Astrocyte (in vitro differentiated cells and primary cell): ENCODE results near the gene ZNF593OS. TPM values are rescaled to one million over a fixed set of nuclear protein-coding genes. Genes with fewer than 3 reads are reported as not detected.

Source experiments
- DNase-seq: peaks from one replicate; pipeline ENCODE4 v3.0.0-alpha.2; 2010; ENCODE audit warnings: low read depth
- FAIRE-seq: peaks from 2 replicates; lab custom pipeline; 2011; peaks lifted over from hg19 to GRCh38; lab: Jason Lieb, UNC
- H2AFZ ChIP-seq: 2 replicates; pipeline ENCODE4 v1.6.0; 2012; ENCODE audit warnings: low read depth, low read length, inconsistent platforms
- H3K27ac ChIP-seq: 2 replicates; pipeline ENCODE4 v1.5.1; 2011; ENCODE audit warnings: low read depth, low read length, inconsistent platforms
- H3K27me3 ChIP-seq: 2 replicates; pipeline ENCODE4 v1.6.0; 2011; ENCODE audit warnings: low read length, inconsistent platforms; ENCODE audit not compliant: insufficient read depth
- H3K36me3 ChIP-seq: 2 replicates; pipeline ENCODE4 v1.5.1; 2011; ENCODE audit warnings: low read length, inconsistent platforms; ENCODE audit not compliant: insufficient read depth
- H3K4me1 ChIP-seq: 2 replicates; pipeline ENCODE4 v1.5.1; 2011; ENCODE audit warnings: low read length, inconsistent platforms; ENCODE audit not compliant: insufficient read depth
- H3K4me2 ChIP-seq: 2 replicates; pipeline ENCODE4 v1.6.0; 2012; ENCODE audit warnings: low read length, inconsistent platforms
- H3K4me3 ChIP-seq: 2 replicates; pipeline ENCODE4 v1.5.1; 2011; ENCODE audit warnings: low read depth, mild to moderate bottlenecking, low read length, inconsistent platforms; ENCODE audit not compliant: insufficient read depth
- H3K79me2 ChIP-seq: 2 replicates; pipeline ENCODE4 v1.6.0; 2012; ENCODE audit warnings: mild to moderate bottlenecking, low read length, inconsistent platforms; ENCODE audit not compliant: insufficient read depth
- H3K9ac ChIP-seq: 2 replicates; pipeline ENCODE4 v1.6.0; 2012; ENCODE audit warnings: mild to moderate bottlenecking, low read length, inconsistent platforms
- H3K9me3 ChIP-seq: 2 replicates; pipeline ENCODE4 v1.5.1; 2012; ENCODE audit warnings: low read depth, mild to moderate bottlenecking, low read length, inconsistent platforms; ENCODE audit not compliant: insufficient read depth
- H4K20me1 ChIP-seq: 2 replicates; pipeline ENCODE4 v1.6.0; 2012; ENCODE audit warnings: low read length, inconsistent platforms; ENCODE audit not compliant: insufficient read depth
- H3K27ac Mint-ChIP-seq: one replicate; pipeline ENCODE4 v1.8.0; 2021; ENCODE audit warnings: mild to moderate bottlenecking, mixed read lengths; ENCODE audit not compliant: unreplicated experiment
- H3K27me3 Mint-ChIP-seq: one replicate; pipeline ENCODE4 v1.8.0; 2021; ENCODE audit warnings: low read depth, mixed read lengths; ENCODE audit not compliant: unreplicated experiment
- H3K36me3 Mint-ChIP-seq: one replicate; pipeline ENCODE4 v1.8.0; 2021; ENCODE audit warnings: low read depth, mixed read lengths; ENCODE audit not compliant: unreplicated experiment
- H3K4me1 Mint-ChIP-seq: one replicate; pipeline ENCODE4 v1.8.0; 2021; ENCODE audit warnings: low read depth, mixed read lengths; ENCODE audit not compliant: unreplicated experiment
- H3K4me3 Mint-ChIP-seq: one replicate; pipeline ENCODE4 v1.8.0; 2021; ENCODE audit warnings: mild to moderate bottlenecking, moderate library complexity, mixed read lengths; ENCODE audit not compliant: unreplicated experiment
- H3K9me3 Mint-ChIP-seq: one replicate; pipeline ENCODE4 v1.8.0; 2021; ENCODE audit warnings: mild to moderate bottlenecking, mixed read lengths; ENCODE audit not compliant: unreplicated experiment
- CTCF ChIP-seq: IDR thresholded peaks from 2 replicates; pipeline ENCODE4 v1.5.1; 2011; ENCODE audit warnings: low read depth, mild to moderate bottlenecking, inconsistent platforms, low read length, moderate library complexity; ENCODE audit not compliant: insufficient read depth
- EZH2 ChIP-seq: IDR thresholded peaks from 2 replicates; pipeline ENCODE4 v1.6.1; 2012; ENCODE audit warnings: mild to moderate bottlenecking, low read length, inconsistent platforms; ENCODE audit not compliant: insufficient read depth
- total RNA-seq: library from RNA; stranded (reverse); gene quantifications from 2 replicates; pipeline ENCODE4 v1.2.1, GENCODE V29; 2021

ZNF593OS gene
- total RNA-seq, 1 donor from 2014 or later = not detected

GRCh38 chr1:26156285-26157038 is 15.2 kb downstream of the ZNF593OS start:
- Mint-ChIP-seq H3K4me1 (peaks cover 27% of the 10 kb centered on the region), H3K27me3 (peaks cover 34% of the 10 kb centered on the region)

GRCh38 chr1:26155370-26156284 is 16.0 kb downstream of the ZNF593OS start:
- no peak for FAIRE-seq
- Mint-ChIP-seq H3K4me3 (peak overlapping the region; percentile 62), H3K27ac (peak overlapping the region; percentile 19)

More at GRCh38 chr1:26156285-26157038, 15.2 kb downstream of the ZNF593OS start:
- Histone ChIP-seq H3K27ac (no peak overlapping the region), H3K9me3 (no peaks in the 10 kb centered on the region), H3K4me3 (no peak overlapping the region), H3K79me2 (no peaks in the 10 kb centered on the region), H3K4me2 (peak overlapping the region; percentile 62), H3K36me3 (no peaks in the 10 kb centered on the region), H4K20me1 (no peaks in the 10 kb centered on the region), H3K27me3 (peaks cover 4% of the 10 kb centered on the region), H3K4me1 (peaks cover 18% of the 10 kb centered on the region), H2AFZ (no peak overlapping the region), H3K9ac (no peak overlapping the region)
- no peak for FAIRE-seq
- no peaks in the 10 kb centered on the region for H3K9me3 Mint-ChIP-seq
- no peak for DNase-seq
- H3K4me3 Mint-ChIP-seq = no peak overlapping the region
- no peaks in the 10 kb centered on the region for H3K36me3 Mint-ChIP-seq
- TF ChIP-seq EZH2 (no peak), CTCF (no peak)
- peak overlapping the region; percentile 26 for H3K27ac Mint-ChIP-seq

More at GRCh38 chr1:26155370-26156284, 16.0 kb downstream of the ZNF593OS start:
- Histone ChIP-seq H3K9me3 (no peaks in the 10 kb centered on the region), H4K20me1 (no peaks in the 10 kb centered on the region), H3K4me1 (peaks cover 13% of the 10 kb centered on the region), H3K9ac (no peak overlapping the region), H2AFZ (no peak overlapping the region), H3K27ac (no peak overlapping the region), H3K4me3 (no peak overlapping the region), H3K27me3 (peaks cover 7% of the 10 kb centered on the region), H3K79me2 (no peaks in the 10 kb centered on the region), H3K36me3 (no peaks in the 10 kb centered on the region), H3K4me2 (no peak overlapping the region)
- Mint-ChIP-seq H3K27me3 (peaks cover 38% of the 10 kb centered on the region), H3K4me1 (peaks cover 27% of the 10 kb centered on the region), H3K9me3 (no peaks in the 10 kb centered on the region), H3K36me3 (no peaks in the 10 kb centered on the region)
- DNase-seq = no peak
- TF ChIP-seq CTCF (no peak), EZH2 (no peak)
